GM08714 (cell line): ENCODE data around the gene KCTD5.

Experiments used
- H3K4me3 ChIP-seq: fragments of 200-500 bp; sonication (Bioruptor generic); 2 replicates; pipeline ENCODE4 v1.5.1; 2014; ENCODE audit warnings: mild to moderate bottlenecking, low read length, inconsistent platforms
- ZNF274 ChIP-seq: IDR thresholded peaks from 2 replicates; pipeline ENCODE4 v1.6.1; 2012; ENCODE audit warnings: mild to moderate bottlenecking, low read depth, low read length

KCTD5 gene

DNA sequence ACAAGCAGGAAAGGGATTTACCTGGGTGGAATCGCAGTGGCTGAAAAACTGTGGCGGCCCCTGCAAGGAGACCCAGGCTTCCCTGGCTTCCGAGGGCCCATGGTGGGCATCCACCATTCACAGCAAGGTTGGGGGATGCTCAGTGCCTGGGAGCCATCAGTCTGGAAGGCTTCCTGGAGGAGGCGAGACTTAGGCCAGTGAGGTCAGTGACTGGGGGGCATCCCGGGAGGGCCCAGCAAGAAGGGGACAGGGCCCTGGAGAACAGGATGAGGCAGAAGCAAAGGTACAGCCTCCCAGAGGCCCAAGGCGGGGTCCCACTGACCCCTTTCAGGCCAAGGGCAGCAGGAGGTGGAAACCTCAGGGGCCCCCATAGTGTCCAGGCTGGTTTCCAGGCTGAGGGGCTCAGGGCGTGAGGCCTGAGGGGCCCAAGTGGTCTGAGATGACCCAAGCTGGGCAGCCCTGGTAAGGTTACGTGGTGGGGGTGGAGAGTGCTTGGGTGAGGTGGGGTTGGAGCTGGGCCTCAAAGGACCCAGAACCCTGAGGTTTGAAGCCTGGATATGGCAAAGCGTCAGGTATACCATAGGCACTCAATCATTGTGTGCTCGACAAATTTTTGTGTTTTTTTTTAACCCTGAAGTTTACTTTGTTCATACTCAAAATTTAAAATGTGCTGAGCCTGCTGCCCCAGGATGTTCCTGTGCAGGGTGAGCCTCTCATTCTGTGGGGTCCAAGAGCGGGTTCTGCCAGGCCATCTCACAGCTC lies 54.3 kb downstream of the KCTD5 start:
- no peak overlapping the region for H3K4me3 ChIP-seq
- no peak for TF ChIP-seq ZNF274

DNA sequence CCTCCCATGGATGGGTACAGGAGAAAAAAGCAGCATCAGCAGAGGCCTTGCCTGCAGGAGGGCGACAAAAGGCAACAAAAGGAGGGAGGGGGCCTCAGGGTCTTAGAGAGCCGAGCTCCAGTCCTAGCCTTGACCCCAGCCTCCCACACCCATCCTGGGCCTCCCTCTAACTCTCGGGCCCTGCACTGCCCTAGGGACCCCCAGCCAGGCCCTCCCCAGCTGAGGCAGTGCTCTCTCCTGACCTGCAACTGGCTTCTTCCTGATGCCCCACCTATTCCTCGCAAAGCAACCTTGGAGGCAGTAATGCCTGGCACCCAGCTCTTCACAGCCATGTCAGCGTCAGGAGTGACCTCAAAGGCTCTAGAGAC lies 54.9 kb downstream of the KCTD5 start:
- TF ChIP-seq ZNF274: no peak
- H3K4me3 ChIP-seq: no peak overlapping the region

DNA sequence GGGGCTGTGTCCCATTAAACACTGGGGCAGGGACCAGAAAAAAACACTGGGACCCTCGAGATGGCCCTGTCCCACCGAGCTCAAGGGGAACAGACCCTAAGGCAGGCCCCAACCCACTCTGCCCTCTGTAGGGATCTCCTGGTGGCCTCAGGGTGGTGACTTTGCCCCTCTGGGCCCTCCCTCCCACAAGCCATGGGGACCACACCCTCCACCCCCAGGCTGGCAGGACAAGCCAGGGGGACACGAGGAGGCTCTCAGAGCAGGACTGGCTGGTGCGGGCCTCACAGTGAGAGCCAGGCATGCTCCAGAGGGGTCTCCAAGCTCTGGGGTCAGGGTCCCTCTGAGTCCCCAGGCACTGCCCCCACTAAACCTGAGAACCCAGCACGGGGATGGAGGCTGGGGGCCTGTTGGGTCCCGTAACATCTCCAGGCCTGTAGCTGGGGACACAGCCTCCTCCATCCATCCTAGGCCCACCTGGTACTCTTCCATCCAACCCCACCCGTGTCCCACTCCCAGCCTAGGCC lies 55.6 kb downstream of the KCTD5 start:
- no peak for TF ChIP-seq ZNF274

DNA sequence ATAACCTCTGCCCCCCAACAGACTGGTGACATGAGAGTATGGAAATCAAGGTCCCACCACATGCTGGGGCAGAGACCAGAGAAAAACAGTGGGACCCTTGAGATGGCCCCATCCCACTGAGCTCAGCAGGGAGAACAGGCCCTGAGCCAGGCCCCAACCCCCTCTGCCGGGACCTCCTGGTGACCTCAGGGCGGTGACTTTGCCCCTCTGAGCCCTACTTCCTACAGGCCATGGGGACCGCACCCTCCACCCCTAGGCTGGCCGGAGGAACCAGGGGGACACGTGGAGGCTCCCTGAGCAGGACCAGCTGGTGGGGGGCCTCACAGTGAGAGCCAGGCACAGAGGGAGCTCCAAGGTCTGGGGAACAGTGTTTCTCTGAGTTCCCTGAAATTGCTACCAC lies 56.3 kb downstream of the KCTD5 start:
- no peak for TF ChIP-seq ZNF274

More for the DNA sequence above, 55.6 kb downstream of the KCTD5 start:
- H3K4me3 ChIP-seq: no peak overlapping the region

DNA sequence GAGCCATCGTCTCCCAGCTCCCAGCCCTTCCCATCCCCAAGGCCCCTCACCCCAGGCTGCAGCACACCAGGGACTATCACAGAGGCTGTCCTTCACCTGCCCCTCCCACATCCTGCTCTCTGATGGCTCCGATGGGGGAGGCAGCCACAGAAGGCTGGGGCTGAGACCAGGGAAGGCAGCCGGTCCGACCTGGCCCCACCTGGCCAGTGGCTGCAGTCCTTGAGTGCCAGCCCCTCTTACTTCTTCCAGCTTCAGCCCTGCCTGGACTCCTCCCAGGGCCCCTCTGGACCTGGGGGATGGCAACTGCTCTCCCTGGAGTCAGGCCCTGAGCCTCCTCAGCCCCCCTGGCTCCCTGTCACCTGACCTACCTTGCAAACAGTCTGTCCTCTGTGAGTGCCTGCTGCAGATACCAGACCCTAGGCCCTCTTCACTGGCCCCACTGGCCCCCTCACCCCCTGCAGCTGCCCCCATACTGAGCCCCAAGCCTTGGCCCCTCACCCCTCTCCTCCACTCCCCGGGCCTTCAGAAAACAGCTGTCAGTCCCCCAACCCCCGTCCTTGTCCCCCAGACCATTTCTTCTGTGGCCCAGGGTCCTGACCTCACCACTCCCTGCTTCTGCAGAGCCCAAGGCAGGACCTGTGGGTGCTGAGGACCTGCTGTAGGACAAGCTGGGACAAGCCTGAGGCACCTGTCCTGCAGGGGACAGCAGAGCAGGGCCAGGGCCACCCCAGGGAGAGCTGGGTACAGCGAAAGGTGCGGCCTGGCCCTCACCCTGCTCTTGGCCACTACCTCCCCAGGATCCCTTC lies 57.5 kb downstream of the KCTD5 start:
- H3K4me3 ChIP-seq: no peak overlapping the region
- TF ChIP-seq ZNF274: no peak

More for the DNA sequence above, 56.3 kb downstream of the KCTD5 start:
- H3K4me3 ChIP-seq: no peak overlapping the region

DNA sequence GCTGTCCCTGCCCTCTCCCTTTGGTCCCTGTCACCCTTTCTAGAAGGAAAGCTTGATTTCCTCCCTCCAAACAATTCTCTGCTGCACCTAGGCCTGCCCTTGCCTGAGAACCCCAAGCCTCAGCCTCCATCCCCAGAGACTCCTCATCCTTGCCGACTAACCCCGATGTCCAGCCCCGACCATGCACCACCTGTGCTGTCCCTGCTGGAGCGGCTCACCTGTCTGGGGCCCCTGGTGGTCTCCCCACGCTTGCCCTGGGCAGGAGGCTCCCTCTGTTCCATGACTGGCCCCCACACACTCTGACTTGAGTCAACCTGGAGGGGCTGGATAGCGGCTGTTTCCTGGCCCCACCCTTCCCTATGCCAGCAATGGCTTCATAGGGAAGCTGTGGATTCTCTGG lies 58.2 kb downstream of the KCTD5 start:
- TF ChIP-seq ZNF274: no peak

DNA sequence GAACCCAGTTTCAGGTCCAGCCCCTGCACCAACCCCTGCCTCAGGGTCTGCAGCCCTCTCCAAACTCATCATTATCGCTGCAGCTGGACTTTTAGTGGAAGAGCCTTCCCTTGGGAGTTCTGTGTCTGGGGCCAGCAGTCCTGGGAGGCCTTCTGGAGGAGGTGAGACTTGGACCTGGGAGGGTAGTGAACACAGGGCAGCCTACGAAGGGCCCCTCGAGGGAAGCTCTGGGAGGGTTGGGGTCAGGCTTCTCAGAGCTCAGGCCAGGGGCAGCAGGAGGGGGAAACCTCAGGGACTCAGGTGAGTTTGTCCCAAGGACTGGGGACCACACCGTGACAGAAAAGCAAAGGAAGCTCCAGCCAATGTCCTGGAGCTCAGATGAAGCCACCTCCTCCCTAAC lies 58.8 kb downstream of the KCTD5 start:
- TF ChIP-seq ZNF274: no peak
- H3K4me3 ChIP-seq: no peak overlapping the region

More for the DNA sequence above, 58.2 kb downstream of the KCTD5 start:
- H3K4me3 ChIP-seq: no peak overlapping the region

DNA sequence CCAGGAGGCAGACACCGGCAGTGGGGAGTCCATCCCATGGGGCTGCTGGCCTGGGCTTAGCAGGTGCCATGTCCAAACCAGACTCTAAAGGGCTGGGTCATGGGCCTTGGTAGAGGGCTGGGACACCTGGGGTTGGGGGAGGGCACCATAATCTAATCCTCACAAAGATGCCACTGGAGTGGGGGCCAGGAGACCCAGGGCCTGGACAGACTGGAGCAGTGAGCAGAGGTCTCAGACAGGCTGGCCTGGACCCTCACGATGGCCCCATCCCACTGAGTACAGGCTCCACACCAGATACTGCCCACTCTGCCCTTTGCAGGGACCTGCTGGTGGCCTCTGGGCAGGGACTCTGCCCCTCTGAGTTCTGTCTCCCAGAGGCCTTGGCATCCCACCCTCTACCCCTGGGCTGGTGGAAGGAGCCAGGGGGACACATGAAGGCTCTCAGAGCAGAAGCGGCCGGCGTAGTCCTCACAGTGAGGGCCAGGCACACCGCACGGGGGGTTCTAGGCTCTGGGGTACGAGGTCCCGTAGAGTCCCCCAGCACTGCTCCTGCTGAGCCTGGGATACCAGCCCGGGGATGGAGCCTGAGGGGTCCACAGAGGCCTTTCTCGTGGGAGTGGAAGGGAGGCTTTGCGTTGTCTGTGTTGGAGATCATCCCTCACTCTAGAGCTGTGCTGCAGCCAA lies 60.1 kb downstream of the KCTD5 start:
- H3K4me3 ChIP-seq: no peak overlapping the region
- TF ChIP-seq ZNF274: no peak

DNA sequence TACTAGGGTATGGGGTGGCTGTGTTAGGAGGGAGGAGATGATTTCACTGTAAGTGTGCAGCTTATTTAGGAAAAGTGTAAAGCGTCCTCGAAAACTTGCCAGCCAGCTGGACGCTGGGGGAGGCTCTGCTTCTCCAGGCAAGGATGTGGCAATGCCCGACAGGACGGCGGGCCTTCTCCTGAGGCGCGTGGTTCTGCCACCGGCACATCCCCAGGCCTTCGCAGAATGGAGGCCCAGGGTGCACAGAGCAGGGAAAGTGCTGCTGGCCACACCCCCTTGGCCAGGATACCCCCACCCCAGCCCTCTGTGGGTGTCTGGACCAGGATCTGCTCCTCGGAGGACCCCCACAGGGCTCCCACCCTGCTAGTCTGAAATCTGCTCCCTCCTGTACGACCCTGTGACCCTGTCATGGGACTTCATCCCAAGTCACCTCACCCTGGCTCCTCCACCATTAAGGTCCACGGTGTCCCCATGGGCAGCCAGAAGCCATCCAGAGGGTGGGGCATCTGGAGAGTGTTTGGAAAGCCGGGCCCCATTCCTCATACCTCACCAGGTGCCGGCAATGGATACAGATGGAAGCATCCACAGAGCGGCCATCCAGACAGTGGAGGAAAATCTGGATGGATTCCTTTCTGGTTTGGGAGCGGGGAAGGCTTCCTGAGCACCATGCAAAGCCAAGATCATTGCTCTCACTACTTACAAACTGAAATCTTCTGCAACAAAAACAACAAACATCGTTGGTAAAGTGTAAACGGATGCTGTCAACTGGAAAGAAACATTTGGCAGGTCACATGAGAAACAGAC lies 60.9 kb downstream of the KCTD5 start:
- H3K4me3 ChIP-seq: no peak overlapping the region
- no peak for TF ChIP-seq ZNF274

DNA sequence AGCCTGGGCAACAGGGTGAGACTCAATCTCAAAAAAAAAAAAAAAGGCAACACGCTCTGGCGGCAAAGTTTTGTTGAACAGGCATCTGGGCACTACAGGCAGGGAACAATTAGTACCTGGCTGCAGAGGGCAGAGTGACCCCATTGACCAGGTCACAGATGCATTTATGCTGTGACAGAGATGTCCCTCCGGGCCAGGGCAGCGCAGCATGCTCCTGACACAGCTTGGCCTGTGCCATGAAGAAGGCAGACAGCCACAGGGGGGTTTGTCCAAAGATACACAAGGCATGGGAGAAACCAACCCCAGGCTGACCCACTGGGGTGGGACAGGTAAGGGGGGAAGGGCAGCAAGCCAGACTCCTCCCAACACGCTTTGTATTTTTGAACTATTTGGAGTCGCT lies 62.4 kb downstream of the KCTD5 start:
- no peak for TF ChIP-seq ZNF274
- no peak overlapping the region for H3K4me3 ChIP-seq

DNA sequence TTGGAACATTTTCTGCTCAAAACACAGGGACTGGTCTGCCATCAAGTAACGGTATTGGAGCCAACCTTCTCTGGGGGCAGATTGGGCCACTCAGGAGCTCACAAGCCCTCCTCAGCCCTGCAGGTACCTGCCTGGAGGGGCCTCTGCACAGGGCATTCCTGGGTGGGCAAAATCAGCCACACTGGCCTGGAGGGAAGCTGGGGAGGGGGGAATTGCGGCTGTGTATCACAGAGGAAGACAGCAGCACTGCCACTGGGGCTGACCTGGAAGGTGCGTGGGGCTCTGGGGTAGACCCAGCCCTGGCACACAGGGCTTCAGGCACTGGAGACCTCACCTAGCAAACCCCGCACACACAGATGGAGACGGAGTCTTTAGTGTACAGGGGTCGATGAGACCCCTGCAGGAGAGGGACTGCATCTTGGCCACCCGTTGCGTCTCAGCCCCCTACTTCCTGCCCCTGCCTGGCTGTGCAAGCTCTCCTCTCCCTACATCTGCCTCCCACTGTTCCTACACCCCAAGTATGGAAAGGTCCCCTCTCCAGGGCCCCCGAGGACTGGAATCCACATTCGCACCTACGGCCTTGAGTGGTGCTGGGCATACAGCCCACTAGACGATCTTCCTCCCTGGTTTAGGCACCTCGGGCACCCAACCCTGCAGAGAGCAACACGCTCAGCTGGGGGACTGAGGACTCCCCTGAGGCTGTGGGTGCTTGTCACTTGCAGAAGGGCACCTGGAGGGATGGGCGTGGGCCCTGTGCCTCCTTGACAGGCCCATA lies 63.0 kb downstream of the KCTD5 start:
- no peak overlapping the region for H3K4me3 ChIP-seq
- no peak for TF ChIP-seq ZNF274

DNA sequence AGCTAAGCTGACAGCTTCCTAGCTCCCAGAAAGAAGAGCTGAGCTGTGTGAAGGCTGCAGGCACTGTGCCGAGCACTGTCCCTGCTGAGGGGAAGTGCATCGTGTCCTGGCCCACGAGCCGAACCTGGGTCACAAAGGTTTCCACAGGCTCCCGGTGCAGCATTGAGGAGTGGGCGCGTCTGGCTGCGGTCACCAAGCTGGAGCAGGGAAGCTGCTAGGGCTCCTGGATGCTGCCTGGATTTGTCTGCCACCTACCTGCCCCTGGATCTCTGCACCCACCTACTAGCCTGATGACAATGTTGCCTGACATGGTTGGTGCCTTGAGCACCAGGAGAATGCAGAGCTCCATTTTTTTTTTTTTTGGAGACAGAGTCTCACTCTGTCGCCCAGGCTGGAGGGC lies 63.6 kb downstream of the KCTD5 start:
- no peak overlapping the region for H3K4me3 ChIP-seq
- no peak for TF ChIP-seq ZNF274
